GM12865 (cell line): Measurements from ENCODE around the gene MYBPHL.

Experiments
- DNase-seq: peaks from one replicate; pipeline ENCODE4 v3.0.0; 2010; ENCODE audit warnings: low read depth
- H3K4me3 ChIP-seq: 2 replicates; pipeline ENCODE4 v1.5.1; 2011; ENCODE audit warnings: mild to moderate bottlenecking, low read depth, low read length, control low read depth
- CTCF ChIP-seq: IDR thresholded peaks from 2 replicates; pipeline ENCODE4 v1.5.1; 2011; ENCODE audit warnings: low read length, control low read depth, low read depth, inconsistent platforms; ENCODE audit not compliant: insufficient read depth; ENCODE audit errors: missing control alignments

MYBPHL gene

GRCh38 chr1:109258481-109259466, 48.0 kb downstream of the MYBPHL start:
- no peak for DNase-seq
- no peak overlapping the region for H3K4me3 ChIP-seq
- no peak for TF ChIP-seq CTCF

GRCh38 chr1:109257682-109258421, 49.0 kb downstream of the MYBPHL start:
- no peak for TF ChIP-seq CTCF
- no peak for DNase-seq
- H3K4me3 ChIP-seq: no peak overlapping the region

- no peak for TF ChIP-seq CTCF
- DNase-seq: no peak
- H3K4me3 ChIP-seq: no peak overlapping the region
Measured at GRCh38 chr1:109256971-109257681, 49.7 kb downstream of the MYBPHL start.

GRCh38 chr1:109256085-109256484, 50.7 kb downstream of the MYBPHL start:
- H3K4me3 ChIP-seq: no peak overlapping the region
- DNase-seq: no peak
- no peak for TF ChIP-seq CTCF

- no peak for TF ChIP-seq CTCF
- H3K4me3 ChIP-seq: no peak overlapping the region
- no peak for DNase-seq
Measured at GRCh38 chr1:109255678-109256077, 51.1 kb downstream of the MYBPHL start.

- TF ChIP-seq CTCF: no peak
- no peak for DNase-seq
- no peak overlapping the region for H3K4me3 ChIP-seq
Measured at GRCh38 chr1:109255097-109255651, 51.6 kb downstream of the MYBPHL start.
